ENCODE data around the gene HERC4.

DNA sequence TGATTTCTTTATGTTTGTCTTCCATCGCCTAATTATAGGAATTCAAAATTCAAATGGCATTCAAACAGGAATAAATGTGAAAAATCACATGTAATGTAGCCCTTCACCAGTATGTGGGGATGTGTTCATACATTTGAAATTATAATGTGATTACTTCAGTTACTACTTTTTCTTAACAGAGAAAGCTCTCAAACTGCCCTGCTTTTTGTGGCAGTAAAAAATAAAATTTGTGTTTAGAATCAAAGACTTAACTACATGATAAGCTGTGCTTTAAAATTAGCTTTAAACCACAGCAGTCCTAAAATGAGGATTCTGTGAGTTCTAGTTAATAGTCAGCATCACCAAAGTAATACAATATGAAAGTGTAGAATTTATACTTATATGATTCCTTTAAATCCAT, 7.8 kb upstream of the HERC4 start:
- TF ChIP-seq, protein P1, sequence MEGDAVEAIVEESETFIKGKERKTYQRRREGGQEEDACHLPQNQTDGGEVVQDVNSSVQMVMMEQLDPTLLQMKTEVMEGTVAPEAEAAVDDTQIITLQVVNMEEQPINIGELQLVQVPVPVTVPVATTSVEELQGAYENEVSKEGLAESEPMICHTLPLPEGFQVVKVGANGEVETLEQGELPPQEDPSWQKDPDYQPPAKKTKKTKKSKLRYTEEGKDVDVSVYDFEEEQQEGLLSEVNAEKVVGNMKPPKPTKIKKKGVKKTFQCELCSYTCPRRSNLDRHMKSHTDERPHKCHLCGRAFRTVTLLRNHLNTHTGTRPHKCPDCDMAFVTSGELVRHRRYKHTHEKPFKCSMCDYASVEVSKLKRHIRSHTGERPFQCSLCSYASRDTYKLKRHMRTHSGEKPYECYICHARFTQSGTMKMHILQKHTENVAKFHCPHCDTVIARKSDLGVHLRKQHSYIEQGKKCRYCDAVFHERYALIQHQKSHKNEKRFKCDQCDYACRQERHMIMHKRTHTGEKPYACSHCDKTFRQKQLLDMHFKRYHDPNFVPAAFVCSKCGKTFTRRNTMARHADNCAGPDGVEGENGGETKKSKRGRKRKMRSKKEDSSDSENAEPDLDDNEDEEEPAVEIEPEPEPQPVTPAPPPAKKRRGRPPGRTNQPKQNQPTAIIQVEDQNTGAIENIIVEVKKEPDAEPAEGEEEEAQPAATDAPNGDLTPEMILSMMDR (IDR thresholded peaks at IDR 0.05 in 2 of 3, conservative IDR thresholded peaks at IDR 0.05 in 1 of 3; ENCODE audit: borderline replicate concordance in 1 of 3, insufficient read depth in 1 of 3, low read depth in 2 of 3, low read length in 2 of 3): peak; percentile 32 to 84 (median 69); a peak in 5 of 6 replicates
- TF ChIP-seq POLR2A (IDR thresholded peaks at IDR 0.05; ENCODE audit: borderline replicate concordance, extremely low read depth, insufficient read depth, insufficient read length) (no peak), RAD21 (IDR thresholded peaks at IDR 0.05; ENCODE audit: low read depth) (peak; percentile 87), ZFX (IDR thresholded peaks at IDR 0.05) (no peak), JUND (IDR thresholded peaks at IDR 0.05) (no peak), YY1 (IDR thresholded peaks at IDR 0.05; ENCODE audit: extremely low read depth, insufficient replicate concordance, low read depth, low read length) (no peak), EZH2phosphoT487 (IDR thresholded peaks at IDR 0.05; ENCODE audit: borderline replicate concordance) (no peak), EZH2 (IDR thresholded peaks at IDR 0.05) (no peak), POLR2AphosphoS5 (IDR thresholded peaks at IDR 0.05; ENCODE audit: low read depth, low read length) (no peak), CEBPB (IDR thresholded peaks at IDR 0.05; ENCODE audit: low read depth) (no peak)
- TF ChIP-seq, protein P2, sequence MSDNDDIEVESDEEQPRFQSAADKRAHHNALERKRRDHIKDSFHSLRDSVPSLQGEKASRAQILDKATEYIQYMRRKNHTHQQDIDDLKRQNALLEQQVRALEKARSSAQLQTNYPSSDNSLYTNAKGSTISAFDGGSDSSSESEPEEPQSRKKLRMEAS (IDR thresholded peaks at IDR 0.05): no peak
- TF ChIP-seq, protein P3, sequence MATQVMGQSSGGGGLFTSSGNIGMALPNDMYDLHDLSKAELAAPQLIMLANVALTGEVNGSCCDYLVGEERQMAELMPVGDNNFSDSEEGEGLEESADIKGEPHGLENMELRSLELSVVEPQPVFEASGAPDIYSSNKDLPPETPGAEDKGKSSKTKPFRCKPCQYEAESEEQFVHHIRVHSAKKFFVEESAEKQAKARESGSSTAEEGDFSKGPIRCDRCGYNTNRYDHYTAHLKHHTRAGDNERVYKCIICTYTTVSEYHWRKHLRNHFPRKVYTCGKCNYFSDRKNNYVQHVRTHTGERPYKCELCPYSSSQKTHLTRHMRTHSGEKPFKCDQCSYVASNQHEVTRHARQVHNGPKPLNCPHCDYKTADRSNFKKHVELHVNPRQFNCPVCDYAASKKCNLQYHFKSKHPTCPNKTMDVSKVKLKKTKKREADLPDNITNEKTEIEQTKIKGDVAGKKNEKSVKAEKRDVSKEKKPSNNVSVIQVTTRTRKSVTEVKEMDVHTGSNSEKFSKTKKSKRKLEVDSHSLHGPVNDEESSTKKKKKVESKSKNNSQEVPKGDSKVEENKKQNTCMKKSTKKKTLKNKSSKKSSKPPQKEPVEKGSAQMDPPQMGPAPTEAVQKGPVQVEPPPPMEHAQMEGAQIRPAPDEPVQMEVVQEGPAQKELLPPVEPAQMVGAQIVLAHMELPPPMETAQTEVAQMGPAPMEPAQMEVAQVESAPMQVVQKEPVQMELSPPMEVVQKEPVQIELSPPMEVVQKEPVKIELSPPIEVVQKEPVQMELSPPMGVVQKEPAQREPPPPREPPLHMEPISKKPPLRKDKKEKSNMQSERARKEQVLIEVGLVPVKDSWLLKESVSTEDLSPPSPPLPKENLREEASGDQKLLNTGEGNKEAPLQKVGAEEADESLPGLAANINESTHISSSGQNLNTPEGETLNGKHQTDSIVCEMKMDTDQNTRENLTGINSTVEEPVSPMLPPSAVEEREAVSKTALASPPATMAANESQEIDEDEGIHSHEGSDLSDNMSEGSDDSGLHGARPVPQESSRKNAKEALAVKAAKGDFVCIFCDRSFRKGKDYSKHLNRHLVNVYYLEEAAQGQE (IDR thresholded peaks at IDR 0.05; ENCODE audit: low read depth): no peak
